HCT116 (cell line): ENCODE measurements around the gene PER2. TPM values are rescaled to one million over a fixed set of nuclear protein-coding genes. Genes with fewer than 3 reads are reported as not detected.

Experiments
- ATAC-seq: fragments of 200-7000 bp; cut with Tn5 transposase; 2 replicates; pipeline ENCODE4 v1.9.1; 2020; ENCODE audit warnings: mild to moderate bottlenecking, moderate library complexity
- BruUV-seq: library from RNA; stranded (reverse); fragments of 400-500 nt; replicated peaks from 2 replicates; lab custom pipeline; 2021; lab: Mats Ljungman, UMichigan
- CTCF ChIA-PET: fragments of 300-600 bp; sonication (Branson Sonifier 250); formaldehyde crosslinking; loops from one replicate; lab custom pipeline; 2021; ENCODE audit warnings: antibody characterized with exemption; lab: Charles Lee
- POLR2A ChIA-PET: fragments of 300-600, 350-600 bp; sonication (Branson Sonifier 250); formaldehyde crosslinking; loops from one replicate; lab custom pipeline; 2021; ENCODE audit warnings: antibody characterized with exemption; lab: Charles Lee
- RAD21 ChIA-PET, 2 experiments: fragments of 300-600 bp; sonication (Branson Sonifier 250); formaldehyde crosslinking; loops; one replicate each; lab custom pipeline; 2023; ENCODE audit warnings: low total read pairs in 2 of 2; ENCODE audit not compliant: uncharacterized antibody in 2 of 2, unreplicated experiment in 2 of 2, low non-redundant PET in 1 of 2; lab: Charles Lee
- DNase-seq: peaks from one replicate; pipeline ENCODE4 v3.0.0-alpha.2; 2010; ENCODE audit warnings: low read depth, low spot score
- H2AFZ ChIP-seq: fragments of 200-600 bp; shearing (Covaris generic), sonication (generic); 2 replicates; pipeline ENCODE4 v1.6.1; 2017; ENCODE audit warnings: low read depth, mixed run types, mixed read lengths, antibody characterized with exemption, low read length; ENCODE audit not compliant: poor library complexity, severe bottlenecking
- H3K27ac ChIP-seq: 2 replicates; pipeline ENCODE4 v1.5.1; 2012; ENCODE audit warnings: low read depth, low read length
- H3K27me3 ChIP-seq: fragments of 200-600 bp; sonication (generic); 2 replicates; pipeline ENCODE4 v1.6.1; 2016; ENCODE audit warnings: mixed run types, low read length, mixed read lengths; ENCODE audit not compliant: insufficient read depth
- H3K36me3 ChIP-seq, 2 experiments: fragments of 200-500 bp in 1 of 2; fragments of 200-600 bp in 1 of 2; sonication (Bioruptor generic) in 1 of 2; sonication (generic) in 1 of 2; 2 replicates each; pipeline versions ENCODE4 v1.5.1 to v1.6.1; 2014 to 2016; ENCODE audit warnings: low read length in 2 of 2, inconsistent platforms in 1 of 2, mixed read lengths in 1 of 2, mixed run types in 1 of 2; ENCODE audit not compliant: insufficient read depth in 2 of 2, control insufficient read depth in 1 of 2
- H3K4me1 ChIP-seq, 2 experiments: fragments of 200-600 bp in 1 of 2; sonication (generic) in 1 of 2; 2 replicates each; pipeline versions ENCODE4 v1.5.1 to v1.6.1; 2012 to 2017; ENCODE audit warnings: low read length in 2 of 2, inconsistent platforms in 1 of 2, mild to moderate bottlenecking in 1 of 2, mixed read lengths in 1 of 2, mixed run types in 1 of 2, moderate library complexity in 1 of 2; ENCODE audit not compliant: insufficient read depth in 2 of 2, control insufficient read depth in 1 of 2
- H3K4me2 ChIP-seq: fragments of 200-600 bp; sonication (generic); 2 replicates; pipeline ENCODE4 v1.6.1; 2017; ENCODE audit warnings: mixed run types, low read length, mixed read lengths
- H3K4me3 ChIP-seq, 2 experiments: fragments of 200-600 bp in 1 of 2; sonication (generic) in 1 of 2; replicated peaks in 1 of 2; 2 replicates each; pipeline ENCODE4 v1.5.1; 2011 to 2016; ENCODE audit warnings: low read length in 2 of 2, control low read depth in 1 of 2, low read depth in 1 of 2, mild to moderate bottlenecking in 1 of 2, mixed read lengths in 1 of 2, mixed run types in 1 of 2
- H3K79me2 ChIP-seq: fragments of 200-600 bp; sonication (generic); 2 replicates; pipeline ENCODE4 v1.6.1; 2017; ENCODE audit warnings: mild to moderate bottlenecking, mixed run types, low read length, moderate library complexity, mixed read lengths; ENCODE audit not compliant: insufficient read depth
- H3K9ac ChIP-seq: fragments of 200-600 bp; sonication (generic); 2 replicates; pipeline ENCODE4 v1.6.1; 2016; ENCODE audit warnings: low read length, mixed read lengths
- H3K9me2 ChIP-seq: fragments of 200-600 bp; sonication (generic), shearing (Covaris generic); 2 replicates; pipeline ENCODE4 v1.6.1; 2017; ENCODE audit warnings: mixed run types, mild to moderate bottlenecking, moderate library complexity; ENCODE audit not compliant: insufficient read depth
- H3K9me3 ChIP-seq, 2 experiments: fragments of 200-500 bp in 1 of 2; fragments of 200-600 bp in 1 of 2; sonication (Bioruptor generic) in 1 of 2; sonication (generic) in 1 of 2; 2 replicates each; pipeline ENCODE4 v1.6.1; 2014 to 2017; ENCODE audit warnings: low read length in 2 of 2, mixed read lengths in 2 of 2, inconsistent platforms in 1 of 2, low read depth in 1 of 2, mild to moderate bottlenecking in 1 of 2, mixed run types in 1 of 2, moderate library complexity in 1 of 2; ENCODE audit not compliant: control insufficient read depth in 1 of 2, insufficient read depth in 1 of 2
- H4K20me1 ChIP-seq: fragments of 200-600 bp; sonication (generic), shearing (Covaris generic); 2 replicates; pipeline ENCODE4 v1.6.1; 2017; ENCODE audit warnings: mixed run types, mild to moderate bottlenecking, moderate library complexity; ENCODE audit not compliant: insufficient read depth
- CEBPB ChIP-seq: IDR thresholded peaks from 2 replicates; pipeline ENCODE4 v1.6.1; 2012; ENCODE audit warnings: low read depth
- EZH2phosphoT487 ChIP-seq: fragments of 200-600 bp; IDR thresholded peaks from 2 replicates; pipeline ENCODE4 v1.6.1; 2018; ENCODE audit warnings: antibody characterized with exemption, borderline replicate concordance
- FOSL1 ChIP-seq: IDR thresholded peaks from 2 replicates; pipeline ENCODE4 v1.6.1; 2012; ENCODE audit warnings: low read depth
- POLR2A ChIP-seq: IDR thresholded peaks from 2 replicates; pipeline ENCODE4 v1.7.0; 2011; ENCODE audit warnings: borderline replicate concordance; ENCODE audit not compliant: insufficient read depth, insufficient read length; ENCODE audit errors: extremely low read depth
- RAD21 ChIP-seq: IDR thresholded peaks from 2 replicates; pipeline ENCODE4 v1.6.1; 2012; ENCODE audit warnings: low read depth, mild to moderate bottlenecking
- SIN3A ChIP-seq: IDR thresholded peaks from 2 replicates; pipeline ENCODE4 v1.6.1; 2012; ENCODE audit warnings: low read depth
- SP1 ChIP-seq: IDR thresholded peaks from 2 replicates; pipeline ENCODE4 v1.6.1; 2012; ENCODE audit warnings: low read depth
- SRF ChIP-seq: IDR thresholded peaks from 2 replicates; pipeline ENCODE4 v1.6.1; 2012; ENCODE audit warnings: low read depth
- YY1 ChIP-seq: IDR thresholded peaks from 2 replicates; pipeline ENCODE4 v1.6.1; 2011; ENCODE audit warnings: low read length, low read depth, moderate library complexity, mild to moderate bottlenecking; ENCODE audit not compliant: insufficient replicate concordance; ENCODE audit errors: extremely low read depth
- intact Hi-C: fragments of 100-400 bp; cut with micrococcal nuclease; formaldehyde crosslinking; loops from 2 replicates; pipeline ENCODE4 v1.10.0; 2022
- total RNA-seq: library from RNA; stranded (reverse); gene quantifications from one replicate; pipeline ENCODE4 v1.2.1, GENCODE V29; 2021; ENCODE audit not compliant: unreplicated experiment
- TF ChIP-seq, protein P1 (sequence below): IDR thresholded peaks from 2 replicates; pipeline ENCODE4 v1.6.1; 2011; ENCODE audit warnings: mild to moderate bottlenecking, low read length, moderate library complexity; ENCODE audit not compliant: insufficient replicate concordance; ENCODE audit errors: extremely low read depth
- TF ChIP-seq, protein P2 (sequence below): IDR thresholded peaks from 2 replicates; pipeline ENCODE4 v1.6.1; 2012
- TF ChIP-seq, protein P3 (sequence below): IDR thresholded peaks from 2 replicates; pipeline ENCODE4 v1.6.1; 2012; ENCODE audit warnings: low read depth
- TF ChIP-seq, protein P4 (sequence below): IDR thresholded peaks from 2 replicates; pipeline ENCODE4 v1.6.1; 2012

PER2 gene
- total RNA-seq, 1 experiment from 2014 or later, result 18.7 TPM

DNA sequence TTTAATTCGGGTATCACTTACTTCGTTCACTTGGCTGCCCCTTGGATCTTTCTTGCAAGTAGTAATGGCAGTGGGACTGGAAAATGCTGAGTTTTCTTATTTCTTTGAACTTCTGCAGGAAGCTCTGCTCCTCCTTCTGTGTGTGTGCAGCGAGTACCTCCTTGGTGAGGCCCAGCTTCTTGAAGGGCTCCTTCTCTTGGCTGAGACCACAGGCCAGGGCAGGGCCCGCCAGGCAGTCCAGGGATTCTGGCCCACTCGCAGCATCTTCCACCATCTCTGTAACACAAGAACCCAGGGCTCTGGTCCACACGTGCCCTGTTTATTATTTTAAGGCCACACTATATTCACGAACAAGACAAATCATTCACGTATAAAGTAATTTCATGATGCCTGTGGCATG is 32.8 kb downstream of the PER2 start:
- RAD21 ChIA-PET, result no interaction called here
- H3K79me2 ChIP-seq, result no peaks in the 10 kb centered on the region
- DNase-seq, result no peak
- H3K9me2 ChIP-seq, result no peaks in the 10 kb centered on the region
- ATAC-seq, result no peak
- POLR2A ChIA-PET, result no interaction called here
- no peaks in the 10 kb centered on the region for H3K4me1 ChIP-seq
- H4K20me1 ChIP-seq, result no peaks in the 10 kb centered on the region; the same call in 1 of the 2 replicates
- H2AFZ ChIP-seq, result no peak overlapping the region
- no peak overlapping the region for H3K4me3 ChIP-seq
- H3K4me2 ChIP-seq, result no peak overlapping the region
- no peaks in the 10 kb centered on the region for H3K27me3 ChIP-seq
- TF ChIP-seq CEBPB, result no peak
- TF ChIP-seq SIN3A, result no peak
- no peak overlapping the region for H3K9ac ChIP-seq
- no TSS peak for BruUV-seq
- no peaks in the 10 kb centered on the region for H3K9me3 ChIP-seq
- H3K36me3 ChIP-seq, result peaks cover 0 to 20% of the 10 kb centered on the region in 2 experiments; a peak in 3 of 4 replicates
- intact Hi-C loops, result loop anchor here (2.0 to 10.0 kb wide), 2 partner anchors 79 to 397 kb away; partner anchors contain the start of gene RAMP1
- no peak overlapping the region for H3K27ac ChIP-seq
- CTCF ChIA-PET, result no interaction called here

DNA sequence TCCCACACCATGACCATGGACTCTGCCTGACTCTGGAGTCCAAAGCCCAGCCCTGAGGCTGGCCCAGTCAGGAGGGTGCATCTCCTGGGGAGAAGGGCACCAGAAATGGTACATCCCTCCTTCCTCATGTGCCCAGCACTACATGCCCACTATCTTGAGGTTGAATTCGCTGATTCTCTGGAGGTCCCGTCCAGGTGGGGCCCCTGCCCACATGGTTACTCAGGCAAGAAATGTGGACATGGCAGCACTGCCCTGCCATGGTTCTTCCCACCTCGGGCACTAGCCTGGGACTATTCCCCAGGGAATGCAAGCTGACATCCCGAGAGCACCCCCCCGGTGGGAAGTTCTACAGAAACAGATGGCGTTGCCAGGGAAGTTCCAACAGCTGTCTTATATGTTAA is 33.3 kb downstream of the PER2 start:
- Histone ChIP-seq H3K27me3 (no peaks in the 10 kb centered on the region), H3K9me3 (no peaks in the 10 kb centered on the region), H3K4me2 (no peak overlapping the region), H3K36me3 (peaks cover 0 to 20% of the 10 kb centered on the region in 2 experiments; a peak in 3 of 4 replicates), H3K27ac (no peak overlapping the region), H3K4me3 (no peak overlapping the region), H2AFZ (no peak overlapping the region), H3K9ac (no peak overlapping the region), H4K20me1 (no peaks in the 10 kb centered on the region; the same call in 1 of the 2 replicates), H3K79me2 (no peaks in the 10 kb centered on the region), H3K4me1 (no peaks in the 10 kb centered on the region), H3K9me2 (no peaks in the 10 kb centered on the region)
- no peak for DNase-seq
- no peak for ATAC-seq
- RAD21 ChIA-PET, result no interaction called here
- BruUV-seq, result no TSS peak
- intact Hi-C loops, result loop anchor here (10.0 kb wide), 1 partner anchor 80 kb away; no protein-coding TSS in a partner anchor
- CTCF ChIA-PET, result no interaction called here
- POLR2A ChIA-PET, result no interaction called here
- TF ChIP-seq SP1 (no peak), SIN3A (no peak), FOSL1 (no peak), YY1 (no peak), SRF (no peak), CEBPB (no peak), RAD21 (no peak), POLR2A (no peak), EZH2phosphoT487 (no peak)
- TF ChIP-seq, protein P1, sequence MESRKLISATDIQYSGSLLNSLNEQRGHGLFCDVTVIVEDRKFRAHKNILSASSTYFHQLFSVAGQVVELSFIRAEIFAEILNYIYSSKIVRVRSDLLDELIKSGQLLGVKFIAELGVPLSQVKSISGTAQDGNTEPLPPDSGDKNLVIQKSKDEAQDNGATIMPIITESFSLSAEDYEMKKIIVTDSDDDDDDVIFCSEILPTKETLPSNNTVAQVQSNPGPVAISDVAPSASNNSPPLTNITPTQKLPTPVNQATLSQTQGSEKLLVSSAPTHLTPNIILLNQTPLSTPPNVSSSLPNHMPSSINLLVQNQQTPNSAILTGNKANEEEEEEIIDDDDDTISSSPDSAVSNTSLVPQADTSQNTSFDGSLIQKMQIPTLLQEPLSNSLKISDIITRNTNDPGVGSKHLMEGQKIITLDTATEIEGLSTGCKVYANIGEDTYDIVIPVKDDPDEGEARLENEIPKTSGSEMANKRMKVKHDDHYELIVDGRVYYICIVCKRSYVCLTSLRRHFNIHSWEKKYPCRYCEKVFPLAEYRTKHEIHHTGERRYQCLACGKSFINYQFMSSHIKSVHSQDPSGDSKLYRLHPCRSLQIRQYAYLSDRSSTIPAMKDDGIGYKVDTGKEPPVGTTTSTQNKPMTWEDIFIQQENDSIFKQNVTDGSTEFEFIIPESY, result no peak
- TF ChIP-seq, protein P2, sequence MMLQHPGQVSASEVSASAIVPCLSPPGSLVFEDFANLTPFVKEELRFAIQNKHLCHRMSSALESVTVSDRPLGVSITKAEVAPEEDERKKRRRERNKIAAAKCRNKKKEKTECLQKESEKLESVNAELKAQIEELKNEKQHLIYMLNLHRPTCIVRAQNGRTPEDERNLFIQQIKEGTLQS, result no peak
- TF ChIP-seq, protein P3, sequence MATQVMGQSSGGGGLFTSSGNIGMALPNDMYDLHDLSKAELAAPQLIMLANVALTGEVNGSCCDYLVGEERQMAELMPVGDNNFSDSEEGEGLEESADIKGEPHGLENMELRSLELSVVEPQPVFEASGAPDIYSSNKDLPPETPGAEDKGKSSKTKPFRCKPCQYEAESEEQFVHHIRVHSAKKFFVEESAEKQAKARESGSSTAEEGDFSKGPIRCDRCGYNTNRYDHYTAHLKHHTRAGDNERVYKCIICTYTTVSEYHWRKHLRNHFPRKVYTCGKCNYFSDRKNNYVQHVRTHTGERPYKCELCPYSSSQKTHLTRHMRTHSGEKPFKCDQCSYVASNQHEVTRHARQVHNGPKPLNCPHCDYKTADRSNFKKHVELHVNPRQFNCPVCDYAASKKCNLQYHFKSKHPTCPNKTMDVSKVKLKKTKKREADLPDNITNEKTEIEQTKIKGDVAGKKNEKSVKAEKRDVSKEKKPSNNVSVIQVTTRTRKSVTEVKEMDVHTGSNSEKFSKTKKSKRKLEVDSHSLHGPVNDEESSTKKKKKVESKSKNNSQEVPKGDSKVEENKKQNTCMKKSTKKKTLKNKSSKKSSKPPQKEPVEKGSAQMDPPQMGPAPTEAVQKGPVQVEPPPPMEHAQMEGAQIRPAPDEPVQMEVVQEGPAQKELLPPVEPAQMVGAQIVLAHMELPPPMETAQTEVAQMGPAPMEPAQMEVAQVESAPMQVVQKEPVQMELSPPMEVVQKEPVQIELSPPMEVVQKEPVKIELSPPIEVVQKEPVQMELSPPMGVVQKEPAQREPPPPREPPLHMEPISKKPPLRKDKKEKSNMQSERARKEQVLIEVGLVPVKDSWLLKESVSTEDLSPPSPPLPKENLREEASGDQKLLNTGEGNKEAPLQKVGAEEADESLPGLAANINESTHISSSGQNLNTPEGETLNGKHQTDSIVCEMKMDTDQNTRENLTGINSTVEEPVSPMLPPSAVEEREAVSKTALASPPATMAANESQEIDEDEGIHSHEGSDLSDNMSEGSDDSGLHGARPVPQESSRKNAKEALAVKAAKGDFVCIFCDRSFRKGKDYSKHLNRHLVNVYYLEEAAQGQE, result no peak
- TF ChIP-seq, protein P4, sequence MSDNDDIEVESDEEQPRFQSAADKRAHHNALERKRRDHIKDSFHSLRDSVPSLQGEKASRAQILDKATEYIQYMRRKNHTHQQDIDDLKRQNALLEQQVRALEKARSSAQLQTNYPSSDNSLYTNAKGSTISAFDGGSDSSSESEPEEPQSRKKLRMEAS, result no peak
